GM21390 (cell line): ENCODE measurements around the gene ZNF518B.
"Not testable (repeated sequence)": the region's sequence is repeated elsewhere in the genome, so short reads cannot be mapped to it uniquely, and the experiment has no call there.

Source experiments
- ATAC-seq: cut with Tn5 transposase; IDR thresholded peaks from one replicate; pipeline ENCODE4 v1.9.1; 2021; ENCODE audit not compliant: unreplicated experiment

Gene ZNF518B

DNA sequence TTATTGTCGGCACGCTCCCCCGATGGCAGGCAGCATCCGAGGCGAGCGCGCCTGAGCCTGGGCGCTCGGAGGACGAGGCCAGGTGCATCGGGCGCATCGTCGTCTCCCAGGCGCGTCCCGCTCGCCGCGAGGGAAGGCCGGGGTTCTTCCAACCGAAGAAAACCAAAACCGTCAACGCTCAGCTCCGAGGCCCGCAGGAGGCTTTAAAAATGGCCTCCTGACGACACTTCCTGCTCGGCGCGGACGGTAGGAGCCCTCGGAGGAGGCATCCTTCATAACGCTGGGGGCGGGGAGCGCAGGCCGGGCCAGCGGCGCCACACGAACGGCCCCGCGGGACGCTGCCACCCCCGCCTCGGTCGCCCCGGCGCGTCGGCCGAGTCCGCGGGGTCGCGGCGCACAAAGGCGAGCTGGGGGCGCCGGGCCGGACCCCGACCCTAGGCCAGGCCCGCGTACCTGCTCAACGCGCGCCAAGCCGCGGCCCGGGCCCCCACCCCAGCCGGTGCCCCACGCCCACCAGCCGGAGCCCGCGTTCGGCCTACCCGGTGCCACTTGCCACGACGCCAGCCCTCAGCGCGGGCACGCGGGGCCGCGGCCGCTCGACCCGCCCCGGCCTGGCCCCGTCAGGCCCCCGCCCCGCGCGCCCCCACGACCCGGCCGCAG lies 501 bp downstream of the ZNF518B start:
- peak; percentile 58 for ATAC-seq

DNA sequence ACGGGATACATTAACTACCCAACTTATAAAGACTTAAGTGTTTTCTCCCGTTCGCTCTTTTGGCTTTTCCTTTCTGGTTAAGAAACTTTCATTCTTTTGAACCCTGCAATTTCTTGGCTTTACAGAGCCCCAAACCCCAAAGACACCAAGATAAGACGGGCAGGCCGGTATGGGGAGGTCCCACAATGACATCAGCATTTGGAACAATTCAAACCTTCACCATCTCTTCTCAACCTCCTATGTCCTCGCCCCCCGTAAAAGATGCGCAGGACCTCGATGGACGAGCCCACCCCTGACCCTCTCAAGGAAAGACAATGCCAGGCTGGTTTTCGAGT lies 999 bp downstream of the ZNF518B start:
- ATAC-seq = no peak

- ATAC-seq = no peak
Observed at GRCh38 chr4:10455133-10455532, 2.1 kb downstream of the ZNF518B start.

GRCh38 chr4:10454726-10455125 lies 2.5 kb downstream of the ZNF518B start:
- ATAC-seq = no peak

DNA sequence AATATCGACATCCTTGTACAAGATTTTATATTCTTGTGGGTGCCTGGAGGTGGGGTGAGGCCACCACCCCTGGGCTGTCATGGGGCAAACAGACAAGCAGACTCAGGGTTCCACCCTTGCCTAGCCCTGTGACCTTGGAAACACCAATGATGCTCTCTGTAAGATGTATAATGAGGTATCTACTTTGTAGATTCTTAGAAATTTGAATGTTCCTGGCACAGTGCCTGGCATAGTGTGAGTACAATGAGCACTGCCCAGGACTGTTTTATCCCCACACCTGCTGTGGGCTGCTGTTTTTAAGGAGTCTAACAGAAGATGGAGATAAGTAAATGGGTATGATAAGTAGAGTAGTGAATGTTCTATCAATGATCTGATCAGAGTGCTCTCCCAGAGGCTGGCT lies 3.1 kb downstream of the ZNF518B start:
- ATAC-seq = no peak

DNA sequence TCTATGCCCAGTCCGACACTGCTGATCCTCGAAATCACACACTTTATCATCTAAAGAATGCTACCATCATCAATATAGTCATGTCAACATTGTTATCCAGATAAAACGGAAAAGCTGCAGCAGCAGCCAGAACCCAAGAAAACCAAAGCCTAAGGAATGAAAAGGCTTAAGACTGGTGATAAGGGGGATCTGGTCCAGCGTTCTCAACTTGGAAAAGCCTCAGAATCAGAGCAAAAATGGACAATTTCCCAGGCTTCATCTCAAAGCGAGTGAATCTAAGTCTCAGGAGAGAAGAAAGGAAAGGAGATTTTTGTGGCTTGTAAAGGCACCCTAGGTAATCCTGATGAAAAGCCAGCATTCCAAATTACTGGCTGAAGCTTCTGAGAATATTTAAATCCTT lies 8.2 kb downstream of the ZNF518B start:
- no peak for ATAC-seq

- ATAC-seq = no peak
Observed at GRCh38 chr4:10442976-10443375, 14.2 kb downstream of the ZNF518B start.

- no peak for ATAC-seq
Observed at GRCh38 chr4:10441512-10441911, 15.7 kb downstream of the ZNF518B start.

DNA sequence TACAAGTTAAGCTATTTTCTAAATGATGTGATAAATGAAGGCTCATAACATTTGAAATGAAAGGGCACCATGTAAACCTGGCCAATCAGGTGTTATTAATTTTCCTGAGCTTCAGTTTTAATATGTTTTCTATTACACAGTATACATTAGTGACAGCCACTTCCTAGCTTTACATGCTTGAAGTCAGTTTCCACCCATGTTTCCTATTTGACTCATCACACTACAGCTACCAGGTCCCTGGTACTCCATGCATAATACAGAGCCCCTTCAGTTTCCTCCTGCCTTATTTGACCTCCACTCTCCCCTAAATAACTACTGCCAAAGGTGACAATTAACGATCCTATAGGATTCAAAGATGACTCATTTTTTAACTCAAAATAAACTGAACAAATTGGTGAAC lies 18.3 kb downstream of the ZNF518B start:
- no peak for ATAC-seq

DNA sequence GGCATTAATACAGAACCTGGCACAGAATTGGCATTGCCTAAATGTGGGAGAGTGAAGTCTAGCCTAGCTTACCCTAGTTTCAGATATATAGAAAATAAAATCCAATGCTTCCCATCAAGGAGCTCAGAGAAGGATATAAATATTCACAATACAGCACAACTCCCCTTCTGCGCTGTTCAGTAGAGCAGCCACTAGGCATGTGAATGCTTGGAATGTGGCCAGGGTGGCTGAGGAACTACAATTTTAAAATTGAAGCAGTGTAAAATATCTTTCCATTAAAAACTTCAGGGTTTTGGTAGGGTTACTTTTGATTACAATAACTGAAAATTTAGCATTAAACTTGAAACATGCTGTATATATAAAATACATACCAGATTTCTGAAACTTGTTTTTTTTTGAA lies 19.5 kb downstream of the ZNF518B start:
- no peak for ATAC-seq

DNA sequence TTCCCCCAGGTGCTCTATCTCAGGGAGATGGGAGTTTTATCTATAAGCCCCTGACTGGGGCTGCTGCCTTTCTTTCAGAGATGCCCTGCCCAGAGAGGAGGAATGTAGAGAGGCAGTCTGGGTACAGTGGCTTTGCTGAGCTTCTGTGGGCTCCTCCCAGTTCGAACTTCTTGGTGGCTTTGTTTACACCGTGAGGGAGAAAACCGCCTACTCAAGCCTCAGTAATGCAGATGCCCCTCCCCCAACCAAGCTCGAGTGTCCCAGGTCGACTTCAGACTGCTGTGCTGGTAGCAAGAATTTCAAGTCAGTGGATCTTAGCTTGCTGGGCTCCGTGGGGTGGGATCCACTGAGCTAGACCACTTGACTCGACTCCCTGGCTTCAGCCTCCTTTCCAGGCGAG lies 29.5 kb downstream of the ZNF518B start:
- not testable (repeated sequence) for ATAC-seq

DNA sequence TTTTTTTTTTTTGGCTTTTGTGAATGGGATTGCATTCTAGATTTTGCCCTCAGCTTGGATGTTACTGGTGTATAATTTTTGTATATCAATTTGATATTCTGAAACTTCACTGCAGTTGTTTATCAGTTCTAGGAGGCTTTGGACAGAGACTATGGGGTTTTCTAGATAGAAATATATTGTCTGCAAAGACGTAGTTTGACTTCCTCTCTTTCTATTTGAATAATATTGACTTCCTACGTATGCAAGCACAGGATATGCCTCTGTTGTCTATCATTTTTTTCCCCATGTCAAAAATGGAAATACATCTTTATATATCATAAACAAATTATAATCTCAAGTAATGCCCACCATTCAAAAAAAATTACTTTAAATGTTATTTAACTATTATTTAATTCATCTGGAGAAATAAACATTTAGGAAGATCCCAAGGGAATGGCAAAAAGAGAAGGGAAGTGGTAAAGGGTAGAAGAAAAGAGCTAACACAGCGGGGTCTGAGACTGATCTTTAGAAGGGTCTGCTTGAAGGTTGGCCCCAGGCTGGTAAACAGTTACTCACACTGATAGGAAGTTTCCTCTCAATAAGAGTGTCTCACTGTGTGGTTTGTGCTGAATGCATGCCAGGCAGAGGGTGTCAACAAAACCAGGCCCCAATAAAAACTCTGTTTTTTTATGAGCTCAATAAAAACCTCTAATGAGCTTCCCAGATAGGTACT lies 35.7 kb downstream of the ZNF518B start:
- no peak for ATAC-seq

DNA sequence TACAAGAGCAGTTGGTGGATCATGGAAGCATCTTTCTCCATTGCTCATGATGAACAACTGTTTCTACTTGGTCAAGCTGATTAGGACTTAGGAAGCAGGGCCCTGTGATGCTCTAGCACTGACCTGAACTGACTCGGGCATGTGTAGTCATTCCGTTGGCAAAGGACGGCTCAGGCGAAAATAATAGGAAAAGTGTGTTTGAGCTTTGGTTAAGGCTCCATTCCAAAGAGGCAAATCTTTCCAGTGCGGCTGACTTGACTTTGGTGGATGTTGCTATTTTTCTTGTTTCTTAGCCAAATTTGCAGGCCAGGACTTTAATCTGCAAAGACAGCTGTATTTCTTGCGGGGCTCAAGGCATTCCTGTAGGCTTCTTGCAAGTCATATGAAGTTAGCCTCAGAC lies 39.5 kb downstream of the ZNF518B start:
- ATAC-seq = no peak

- no peak for ATAC-seq
Observed at GRCh38 chr4:10416441-10416840, 40.8 kb downstream of the ZNF518B start.

DNA sequence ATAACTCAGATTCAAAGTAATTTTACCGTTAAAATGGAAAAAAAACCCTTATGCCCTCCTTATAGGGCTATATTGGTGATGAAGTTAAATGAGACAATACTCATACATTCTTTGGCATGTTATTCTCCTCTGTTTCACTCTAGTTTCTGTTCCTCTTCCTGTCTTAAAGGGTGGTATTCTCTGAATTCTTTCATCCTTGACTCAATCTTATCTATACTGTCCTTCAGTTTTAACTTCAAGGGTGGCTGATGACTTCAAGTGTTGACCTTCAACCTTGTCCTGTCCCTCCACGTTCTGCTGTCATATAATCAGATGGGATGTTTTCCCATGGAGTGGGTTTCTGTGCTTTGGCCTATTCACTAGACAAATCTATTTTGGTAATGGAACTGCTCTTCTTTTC lies 44.0 kb downstream of the ZNF518B start:
- ATAC-seq = peak; percentile 93

GRCh38 chr4:10405672-10406071 lies 51.6 kb downstream of the ZNF518B start:
- ATAC-seq = no peak

- no peak for ATAC-seq
Observed at GRCh38 chr4:10403633-10404445, 53.4 kb downstream of the ZNF518B start.

- ATAC-seq = no peak
Observed at GRCh38 chr4:10395971-10396580, 61.1 kb downstream of the ZNF518B start.
